Naive thymus-derived CD4-positive, alpha-beta T cell (primary cell): ENCODE measurements around the gene TIMM17A. TPM values are rescaled to one million over a fixed set of nuclear protein-coding genes. Genes with fewer than 3 reads are reported as not detected.
"Not testable (repeated sequence)": the region's sequence is repeated elsewhere in the genome, so short reads cannot be mapped to it uniquely, and the experiment has no call there.

Source experiments
- ATAC-seq: fragments of 150-1000 bp; cut with Tn5 transposase; 2 replicates; pipeline ENCODE4 v1.10.0; 2021; ENCODE audit warnings: mild to moderate bottlenecking, moderate library complexity
- CTCF ChIA-PET: fragments of 350-600 bp; sonication (Branson Sonifier 250); formaldehyde crosslinking; loops from one replicate; lab custom pipeline; 2021; ENCODE audit warnings: antibody characterized with exemption; lab: Charles Lee
- POLR2A ChIA-PET: fragments of 350-600 bp; sonication (Branson Sonifier 250); formaldehyde crosslinking; loops from one replicate; lab custom pipeline; 2021; ENCODE audit warnings: antibody characterized with exemption, inconsistent platforms; lab: Charles Lee
- DNase-seq, 9 donors: peaks; one replicate each; pipeline versions ENCODE4 v3.0.0 to v3.0.0-alpha.2; 2020 to 2022; ENCODE audit warnings: mixed read lengths in 1 of 9
- H3K27ac ChIP-seq: one replicate; pipeline ENCODE4 v1.7.0; 2013; ENCODE audit warnings: mild to moderate bottlenecking, low read depth, low read length, moderate library complexity
- H3K27me3 ChIP-seq, 2 donors: one replicate each; pipeline ENCODE4 v1.7.0; 2013; ENCODE audit warnings: low read length in 2 of 2, mild to moderate bottlenecking in 2 of 2, moderate library complexity in 2 of 2; ENCODE audit not compliant: control insufficient read depth in 2 of 2, insufficient read depth in 2 of 2
- H3K36me3 ChIP-seq, 3 experiments: 1 replicate in 2 of 3; 2 replicates in 1 of 3; pipeline ENCODE4 v1.7.0; 2013; ENCODE audit warnings: low read length in 3 of 3, mild to moderate bottlenecking in 3 of 3, moderate library complexity in 1 of 3; ENCODE audit not compliant: insufficient read depth in 3 of 3, control insufficient read depth in 2 of 3
- H3K4me1 ChIP-seq, 2 donors: one replicate each; pipeline ENCODE4 v1.7.0; 2013; ENCODE audit warnings: low read length in 2 of 2, mild to moderate bottlenecking in 2 of 2, moderate library complexity in 1 of 2; ENCODE audit not compliant: control insufficient read depth in 2 of 2, insufficient read depth in 2 of 2
- H3K4me3 ChIP-seq: 2 replicates; pipeline ENCODE4 v1.7.0; 2013; ENCODE audit warnings: mild to moderate bottlenecking, low read length
- H3K9me3 ChIP-seq, 3 experiments: 1 replicate in 2 of 3; 2 replicates in 1 of 3; pipeline ENCODE4 v1.7.0; 2013; ENCODE audit warnings: low read length in 3 of 3; ENCODE audit not compliant: control insufficient read depth in 2 of 3
- H3K27ac Mint-ChIP-seq, 9 donors: one replicate each; pipeline ENCODE4 v1.8.0; 2020 to 2022; ENCODE audit warnings: mixed read lengths in 9 of 9, mild to moderate bottlenecking in 8 of 9, moderate library complexity in 5 of 9, inconsistent platforms in 2 of 9
- H3K27me3 Mint-ChIP-seq, 5 donors: one replicate each; pipeline ENCODE4 v1.8.0; 2021 to 2022; ENCODE audit warnings: mixed read lengths in 5 of 5, mild to moderate bottlenecking in 1 of 5
- H3K36me3 Mint-ChIP-seq, 5 donors: one replicate each; pipeline ENCODE4 v1.8.0; 2020 to 2022; ENCODE audit warnings: mixed read lengths in 5 of 5, mild to moderate bottlenecking in 3 of 5, inconsistent platforms in 1 of 5
- H3K4me1 Mint-ChIP-seq, 7 donors: one replicate each; pipeline ENCODE4 v1.8.0; 2020 to 2022; ENCODE audit warnings: mixed read lengths in 7 of 7, mild to moderate bottlenecking in 3 of 7, inconsistent platforms in 1 of 7
- H3K4me3 Mint-ChIP-seq, 10 donors: one replicate each; pipeline ENCODE4 v1.8.0; 2020 to 2022; ENCODE audit warnings: mild to moderate bottlenecking in 10 of 10, mixed read lengths in 10 of 10, moderate library complexity in 6 of 10, inconsistent platforms in 2 of 10
- H3K9me3 Mint-ChIP-seq, 11 donors: one replicate each; pipeline ENCODE4 v1.8.0; 2020 to 2022; ENCODE audit warnings: mixed read lengths in 11 of 11, mild to moderate bottlenecking in 4 of 11, inconsistent platforms in 1 of 11, moderate library complexity in 1 of 11
- intact Hi-C, 2 donors: fragments of 100-400 bp; cut with micrococcal nuclease; formaldehyde crosslinking; loops; one replicate each; pipeline ENCODE4 v1.15.1; 2023
- polyA plus RNA-seq, 2 donors: library from polyadenylated mRNA; unstranded; fragments of 300-500 nt; fragmentation: Illumina TruSeq; gene quantifications; one replicate each; pipeline ENCODE4 v1.2.3, GENCODE V29; 2021
- total RNA-seq, 6 experiments: library from RNA in 5 of 6; stranded (reverse) in 5 of 6; gene quantifications; 1 replicate in 5 of 6; 2 replicates in 1 of 6; pipeline ENCODE4 v1.2.3 and lab custom pipeline; 2021 to 2026

Gene TIMM17A
- total and polyA plus RNA-seq, 7 experiments from 2014 or later: 20.6 to 58.4 (median 29.8) TPM

DNA sequence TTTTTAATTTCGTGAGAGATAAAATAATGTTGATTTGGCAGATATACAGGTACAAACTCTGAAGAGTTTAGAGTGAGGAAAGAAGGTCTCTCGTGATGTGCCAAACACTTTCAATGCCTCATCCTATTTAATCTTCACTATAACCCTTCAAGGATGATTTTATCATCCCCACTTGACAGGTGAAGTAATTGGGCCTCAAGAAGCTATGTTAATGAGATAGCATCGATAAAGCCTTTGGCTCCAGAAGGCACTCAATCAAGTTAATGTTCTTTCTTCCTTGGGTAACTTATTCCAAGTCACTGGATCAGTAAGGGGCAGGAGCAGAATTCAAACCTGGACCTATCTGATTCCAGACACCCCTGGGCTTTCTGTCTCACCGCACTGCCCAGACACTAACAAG, 16.2 kb upstream of the TIMM17A start:
- ATAC-seq: no peak
- Histone ChIP-seq H3K4me1 (no peaks in the 10 kb centered on the region), H3K36me3 (no peaks in the 10 kb centered on the region), H3K9me3 (no peaks in the 10 kb centered on the region), H3K27ac (no peak overlapping the region), H3K27me3 (no peaks in the 10 kb centered on the region), H3K4me3 (no peak overlapping the region)
- intact Hi-C loops: no loop called here
- Mint-ChIP-seq H3K9me3 (no peaks in the 10 kb centered on the region), H3K36me3 (no peaks in the 10 kb centered on the region), H3K4me3 (no peak overlapping the region), H3K4me1 (no peaks in the 10 kb centered on the region), H3K27me3 (peaks cover 11 to 36% (median 14%) of the 10 kb centered on the region in 5 donors), H3K27ac (no peak overlapping the region)
- no peak for DNase-seq
- POLR2A ChIA-PET: no interaction called here
- CTCF ChIA-PET: no interaction called here

DNA sequence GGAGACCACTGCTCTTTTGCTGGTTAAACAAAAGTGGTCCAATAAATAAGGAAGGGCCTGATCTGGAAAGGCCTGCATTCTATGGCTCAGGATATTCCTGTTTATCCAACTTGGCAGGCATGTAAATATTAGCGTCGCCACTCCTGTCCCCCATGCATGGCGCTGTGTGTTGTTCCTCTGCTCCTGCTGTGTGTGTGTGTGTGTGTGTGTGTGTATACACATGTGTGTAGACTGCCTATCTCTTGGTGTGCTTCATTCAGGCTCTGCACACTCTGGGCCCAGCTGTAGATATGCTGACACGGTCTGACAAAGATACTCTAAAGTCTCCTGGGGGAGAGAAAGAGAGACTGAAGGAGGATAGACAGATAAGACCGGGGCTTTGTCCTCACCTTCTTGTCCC, 15.7 kb upstream of the TIMM17A start:
- H3K36me3 Mint-ChIP-seq: no peaks in the 10 kb centered on the region
- H3K27ac Mint-ChIP-seq: no peak overlapping the region

DNA sequence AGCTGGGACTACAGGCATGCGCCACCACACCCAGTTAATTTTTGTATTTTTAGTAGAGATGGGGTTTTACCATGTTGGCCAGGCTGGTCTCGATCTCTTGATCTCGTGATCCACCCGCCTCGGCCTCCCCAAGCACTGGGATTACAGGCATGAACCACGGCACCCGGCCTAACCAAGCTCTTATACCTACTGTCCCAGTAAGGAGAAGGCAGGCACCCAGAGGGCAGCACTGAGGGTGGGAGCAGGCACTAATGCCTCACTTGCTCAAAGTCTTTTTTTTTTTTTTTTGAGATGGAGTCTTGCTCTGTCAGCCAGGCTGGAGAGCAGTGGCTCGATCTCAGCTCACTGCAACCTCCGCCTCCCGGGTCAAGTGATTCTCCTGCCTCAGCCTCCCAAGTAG, 15.0 kb upstream of the TIMM17A start:
- H3K4me1 ChIP-seq, H3K27ac Mint-ChIP-seq, intact Hi-C loops, ATAC-seq, H3K36me3 ChIP-seq, H3K4me3 ChIP-seq, H3K4me1 Mint-ChIP-seq, H3K9me3 ChIP-seq, H3K27me3 ChIP-seq, POLR2A ChIA-PET, H3K27ac ChIP-seq, CTCF ChIA-PET, H3K4me3 Mint-ChIP-seq, H3K9me3 Mint-ChIP-seq, H3K36me3 Mint-ChIP-seq, DNase-seq: not testable (repeated sequence)
- peaks cover 20 to 38% (median 22%) of the 10 kb centered on the region in 5 donors for H3K27me3 Mint-ChIP-seq

More for the DNA sequence above, 15.7 kb upstream of the TIMM17A start:
- Mint-ChIP-seq H3K4me3 (no peak overlapping the region), H3K9me3 (no peaks in the 10 kb centered on the region), H3K27me3 (peaks cover 13 to 36% (median 15%) of the 10 kb centered on the region in 5 donors), H3K4me1 (no peaks in the 10 kb centered on the region)
- no peak overlapping the region for H3K27ac ChIP-seq
- no peaks in the 10 kb centered on the region for H3K27me3 ChIP-seq
- intact Hi-C loops: no loop called here
- ATAC-seq: no peak
- no peaks in the 10 kb centered on the region for H3K36me3 ChIP-seq
- no peak for DNase-seq
- no peaks in the 10 kb centered on the region for H3K9me3 ChIP-seq
- CTCF ChIA-PET: no interaction called here
- H3K4me3 ChIP-seq: no peak overlapping the region
- POLR2A ChIA-PET: no interaction called here
- no peaks in the 10 kb centered on the region for H3K4me1 ChIP-seq

DNA sequence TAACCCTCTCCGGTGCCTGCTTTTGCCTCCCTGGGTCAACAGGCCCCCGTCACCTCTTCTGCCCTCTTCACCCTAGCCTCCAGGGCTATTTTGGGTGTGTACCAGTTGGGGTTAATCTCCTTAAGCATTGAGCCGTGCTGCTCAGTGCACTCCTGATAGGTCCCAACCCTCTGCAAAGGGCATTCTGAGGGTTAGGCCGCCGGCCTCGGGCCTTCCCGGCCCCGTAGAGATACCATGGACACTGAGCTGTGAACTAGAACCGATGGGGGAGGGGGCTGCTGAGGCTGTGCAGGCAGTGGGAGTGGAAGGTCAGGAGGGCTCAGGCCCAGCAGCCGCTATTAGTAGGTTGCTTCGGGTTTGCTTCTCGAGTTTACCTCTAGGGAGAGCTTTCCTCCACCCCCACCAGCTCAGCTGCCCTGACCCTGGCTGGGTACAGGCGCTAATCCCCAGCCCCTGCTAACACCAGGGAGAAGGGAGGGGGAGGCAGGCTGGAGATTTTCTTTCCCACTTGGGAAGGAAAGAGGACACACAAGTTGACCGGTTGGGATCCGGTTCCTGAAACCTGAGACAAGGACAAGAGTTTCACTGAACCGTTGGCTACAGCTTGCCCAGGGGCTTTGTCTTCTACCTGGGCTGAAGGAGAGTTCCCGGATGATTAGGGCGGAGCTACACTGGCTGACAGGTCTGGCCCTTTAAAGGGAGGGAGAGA, 13.7 kb upstream of the TIMM17A start:
- Histone ChIP-seq H3K36me3 (no peaks in the 10 kb centered on the region), H3K4me3 (no peak overlapping the region), H3K27me3 (peaks cover 0 to 7% of the 10 kb centered on the region in 2 donors), H3K4me1 (no peaks in the 10 kb centered on the region), H3K9me3 (no peaks in the 10 kb centered on the region), H3K27ac (no peak overlapping the region)
- ATAC-seq (no peak), DNase-seq (no peak)
- intact Hi-C loops: no loop called here
- ChIA-PET CTCF (interaction anchor here (0.7 kb wide), 1 partner anchor 378 kb away, joined by 3 read pairs; no protein-coding TSS in a partner anchor), POLR2A (no interaction called here)
- Mint-ChIP-seq H3K4me3 (no peak overlapping the region), H3K36me3 (no peaks in the 10 kb centered on the region), H3K27me3 (peaks cover 29 to 46% (median 33%) of the 10 kb centered on the region in 5 donors), H3K9me3 (no peaks in the 10 kb centered on the region), H3K4me1 (peaks cover 0 to 17% (median 9%) of the 10 kb centered on the region in 7 donors), H3K27ac (no peak overlapping the region)

DNA sequence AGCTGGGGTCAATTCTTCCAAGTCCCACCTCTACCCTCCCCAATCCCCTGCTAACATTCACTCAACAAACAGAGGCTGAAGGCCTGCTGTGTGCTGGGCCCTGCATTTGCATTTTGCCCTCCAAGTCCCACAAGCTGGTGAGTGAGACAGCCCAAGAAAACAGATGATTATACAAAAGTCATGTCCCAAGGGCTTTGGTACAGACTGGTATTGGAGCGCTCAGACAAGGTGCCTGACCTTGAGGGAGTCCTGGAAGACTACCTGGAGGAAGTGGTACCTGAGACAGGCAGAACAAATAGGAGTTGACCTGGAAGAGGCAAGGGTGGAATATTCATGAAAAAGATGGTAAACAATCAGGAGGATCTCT, 13.2 kb upstream of the TIMM17A start:
- Mint-ChIP-seq H3K4me1 (peaks cover 2 to 22% (median 13%) of the 10 kb centered on the region in 7 donors), H3K27me3 (peaks cover 35 to 50% (median 38%) of the 10 kb centered on the region in 5 donors), H3K4me3 (no peak overlapping the region), H3K36me3 (no peaks in the 10 kb centered on the region), H3K27ac (no peak overlapping the region), H3K9me3 (no peaks in the 10 kb centered on the region)
- intact Hi-C loops: no loop called here
- DNase-seq (no peak), ATAC-seq (no peak)
- Histone ChIP-seq H3K27me3 (peaks cover 0 to 7% of the 10 kb centered on the region in 2 donors), H3K4me1 (no peaks in the 10 kb centered on the region), H3K4me3 (no peak overlapping the region), H3K36me3 (no peaks in the 10 kb centered on the region), H3K27ac (no peak overlapping the region), H3K9me3 (no peaks in the 10 kb centered on the region)
- POLR2A ChIA-PET: no interaction called here
- CTCF ChIA-PET: interaction anchor here (0.7 kb wide), 1 partner anchor 378 kb away, joined by 3 read pairs; no protein-coding TSS in a partner anchor

DNA sequence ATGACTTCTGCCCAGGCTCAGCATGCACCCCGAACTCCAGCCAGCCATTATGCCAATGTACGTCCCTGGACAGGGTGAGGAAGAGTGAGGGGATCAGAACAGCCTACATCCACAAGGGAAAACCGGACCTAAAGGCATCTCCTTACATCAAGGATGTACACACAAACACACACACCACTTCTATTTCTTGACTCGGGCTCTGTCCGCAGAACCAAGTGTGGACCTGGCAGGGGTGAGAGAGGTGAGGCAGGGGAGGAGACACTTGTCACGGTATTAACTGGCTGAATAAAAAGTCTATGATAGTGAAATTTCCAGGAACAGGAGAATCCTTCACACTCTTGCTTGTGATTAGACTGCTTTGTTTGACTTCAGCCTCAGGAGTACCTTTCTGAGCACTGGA, 11.3 kb upstream of the TIMM17A start:
- H3K9me3 ChIP-seq: no peaks in the 10 kb centered on the region
- CTCF ChIA-PET: interaction anchor here (1.0 kb wide), 1 partner anchor 10 kb away, joined by 3 read pairs; no protein-coding TSS in a partner anchor
- H3K36me3 Mint-ChIP-seq: no peaks in the 10 kb centered on the region
- ATAC-seq (no peak), DNase-seq (no peak)
- no peak overlapping the region for H3K27ac ChIP-seq
- H3K36me3 ChIP-seq: no peaks in the 10 kb centered on the region
- no peaks in the 10 kb centered on the region for H3K4me1 ChIP-seq
- H3K4me3 Mint-ChIP-seq: no peak overlapping the region
- no peaks in the 10 kb centered on the region for H3K9me3 Mint-ChIP-seq
- H3K27ac Mint-ChIP-seq: peak overlapping the region in 1 of 9 donors; percentile 26
- H3K27me3 Mint-ChIP-seq: peaks cover 43 to 58% (median 49%) of the 10 kb centered on the region in 5 donors
- peaks cover 0 to 7% of the 10 kb centered on the region in 2 donors for H3K27me3 ChIP-seq
- intact Hi-C loops: no loop called here
- H3K4me1 Mint-ChIP-seq: peaks cover 4 to 24% (median 13%) of the 10 kb centered on the region in 7 donors
- POLR2A ChIA-PET: no interaction called here
- no peak overlapping the region for H3K4me3 ChIP-seq

DNA sequence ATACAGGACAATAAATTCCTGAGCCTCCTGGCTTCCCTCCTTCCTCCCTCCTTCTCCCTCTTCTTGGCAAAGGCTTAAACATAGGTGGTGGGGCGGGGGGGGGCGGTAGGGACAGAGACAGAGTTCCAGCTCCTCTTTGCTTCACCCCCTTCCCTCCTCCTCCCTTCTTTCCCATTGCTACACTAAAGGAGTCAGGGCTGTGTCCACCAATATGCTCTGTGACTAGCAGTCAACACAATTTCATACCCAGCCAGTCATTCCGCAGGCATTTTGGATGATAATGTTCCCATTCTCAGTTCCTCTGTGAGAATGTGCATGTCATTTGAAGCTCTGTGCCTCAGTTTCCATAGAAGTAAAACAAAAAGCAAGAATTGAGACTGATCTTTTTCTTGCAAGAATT, 10.7 kb upstream of the TIMM17A start:
- H3K36me3 ChIP-seq: no peaks in the 10 kb centered on the region
- no peak overlapping the region for H3K27ac ChIP-seq
- ChIA-PET POLR2A (interaction anchor here (2.6 kb wide), 1 partner anchor 10 kb away, joined by 8 read pairs; the partner anchor contains the start of gene TIMM17A), CTCF (interaction anchor here (1.0 to 1.1 kb wide), 2 partner anchors 10 to 49 kb away, joined by 3 to 4 read pairs; no protein-coding TSS in a partner anchor)
- Mint-ChIP-seq H3K4me1 (peaks cover 4 to 24% (median 13%) of the 10 kb centered on the region in 7 donors), H3K36me3 (no peaks in the 10 kb centered on the region), H3K9me3 (no peaks in the 10 kb centered on the region), H3K4me3 (no peak overlapping the region), H3K27me3 (peaks cover 45 to 60% (median 49%) of the 10 kb centered on the region in 5 donors), H3K27ac (no peak overlapping the region)
- no peak overlapping the region for H3K4me3 ChIP-seq
- no peaks in the 10 kb centered on the region for H3K9me3 ChIP-seq
- ATAC-seq (no peak), DNase-seq (no peak)
- intact Hi-C loops: no loop called here
- no peaks in the 10 kb centered on the region for H3K4me1 ChIP-seq
- H3K27me3 ChIP-seq: peaks cover 0 to 7% of the 10 kb centered on the region in 2 donors
